ENCODE results near the gene C16orf90.

GRCh38 chr16:3530371-3530914, 35.2 kb upstream of the C16orf90 start:
- TF ChIP-seq, protein P1, sequence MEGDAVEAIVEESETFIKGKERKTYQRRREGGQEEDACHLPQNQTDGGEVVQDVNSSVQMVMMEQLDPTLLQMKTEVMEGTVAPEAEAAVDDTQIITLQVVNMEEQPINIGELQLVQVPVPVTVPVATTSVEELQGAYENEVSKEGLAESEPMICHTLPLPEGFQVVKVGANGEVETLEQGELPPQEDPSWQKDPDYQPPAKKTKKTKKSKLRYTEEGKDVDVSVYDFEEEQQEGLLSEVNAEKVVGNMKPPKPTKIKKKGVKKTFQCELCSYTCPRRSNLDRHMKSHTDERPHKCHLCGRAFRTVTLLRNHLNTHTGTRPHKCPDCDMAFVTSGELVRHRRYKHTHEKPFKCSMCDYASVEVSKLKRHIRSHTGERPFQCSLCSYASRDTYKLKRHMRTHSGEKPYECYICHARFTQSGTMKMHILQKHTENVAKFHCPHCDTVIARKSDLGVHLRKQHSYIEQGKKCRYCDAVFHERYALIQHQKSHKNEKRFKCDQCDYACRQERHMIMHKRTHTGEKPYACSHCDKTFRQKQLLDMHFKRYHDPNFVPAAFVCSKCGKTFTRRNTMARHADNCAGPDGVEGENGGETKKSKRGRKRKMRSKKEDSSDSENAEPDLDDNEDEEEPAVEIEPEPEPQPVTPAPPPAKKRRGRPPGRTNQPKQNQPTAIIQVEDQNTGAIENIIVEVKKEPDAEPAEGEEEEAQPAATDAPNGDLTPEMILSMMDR (IDR thresholded peaks at IDR 0.05), result no peak
- TF ChIP-seq EZH2 (IDR thresholded peaks at IDR 0.05; ENCODE audit: borderline replicate concordance, insufficient read depth, low read depth, low read length, poor library complexity, severe bottlenecking), result no peak

All from B cell (primary cell).